GM18520 (cell line): ENCODE data around the gene EPGN.

Source experiments
- ATAC-seq: cut with Tn5 transposase; IDR thresholded peaks from one replicate; pipeline ENCODE4 v1.9.1; 2021; ENCODE audit not compliant: unreplicated experiment

Gene EPGN

GRCh38 chr4:74308215-74308614, at the start of gene EPGN:
Gene EPGN (plus strand): TSS chr4:74308470. CDS start chr4:74308534, 64 bp downstream.
- ATAC-seq, result no peak

DNA sequence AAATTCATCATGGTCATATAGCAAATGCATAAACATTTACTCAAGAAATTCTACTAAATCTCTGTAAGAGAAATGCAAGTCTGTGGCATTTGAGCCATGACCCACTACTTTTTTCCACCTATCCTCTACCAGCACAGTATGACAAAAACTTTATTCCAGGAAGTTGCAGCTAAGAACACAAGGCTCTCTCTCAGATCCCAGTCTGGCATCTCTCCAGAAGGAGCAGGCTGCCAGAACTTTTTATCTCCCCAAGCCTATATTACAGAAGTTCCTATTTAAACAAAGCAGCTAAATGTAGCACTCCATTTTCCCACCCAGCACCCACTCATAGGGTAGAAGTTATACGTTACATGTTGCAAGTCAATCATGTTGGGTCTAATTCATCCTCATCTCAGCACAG, 49.3 kb upstream of the EPGN start:
- no peak for ATAC-seq

GRCh38 chr4:74260036-74260435, 48.2 kb upstream of the EPGN start:
- no peak for ATAC-seq

GRCh38 chr4:74262522-74262921, 45.7 kb upstream of the EPGN start:
- no peak for ATAC-seq

DNA sequence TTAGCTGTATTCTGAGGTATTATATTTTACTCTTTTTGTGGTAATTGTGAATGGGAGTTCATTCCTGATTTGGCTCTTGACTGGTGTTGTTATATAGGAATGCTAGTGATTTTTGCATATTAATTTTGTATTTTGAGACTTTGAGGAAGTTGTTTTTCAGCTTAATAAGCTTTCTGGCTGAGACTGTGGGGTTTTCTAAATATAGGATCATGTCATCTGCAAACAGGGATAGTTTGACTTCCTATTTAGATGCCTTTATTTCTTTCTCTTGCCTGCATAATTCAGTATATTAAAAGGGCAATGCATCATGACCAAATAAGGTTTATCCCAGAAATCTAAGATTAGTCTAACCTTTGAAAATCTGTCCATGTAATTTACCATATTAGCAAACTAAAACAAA, 44.7 kb upstream of the EPGN start:
- no peak for ATAC-seq

- ATAC-seq, result no peak
Observed at GRCh38 chr4:74266081-74266480, 42.2 kb upstream of the EPGN start.

GRCh38 chr4:74267998-74268606, 40.2 kb upstream of the EPGN start:
- no peak for ATAC-seq

DNA sequence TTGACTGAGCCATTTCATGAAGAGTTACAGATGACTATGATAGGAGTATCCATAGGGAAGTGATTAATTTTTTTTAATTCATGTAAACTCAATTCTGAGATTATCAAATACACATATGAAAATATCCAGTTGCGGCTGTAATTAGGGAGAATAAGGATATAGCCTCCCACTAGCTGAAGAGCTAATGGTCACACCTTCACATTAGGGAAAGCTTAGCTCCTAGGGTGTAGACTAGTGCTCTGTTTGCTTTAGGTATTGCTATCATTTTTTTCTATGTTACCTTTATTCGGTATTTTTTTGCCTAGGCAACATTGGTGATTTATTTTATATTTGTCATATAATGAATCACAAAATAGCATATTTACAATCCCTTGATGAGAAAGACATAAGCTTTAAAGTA, 39.6 kb upstream of the EPGN start:
- ATAC-seq, result no peak

DNA sequence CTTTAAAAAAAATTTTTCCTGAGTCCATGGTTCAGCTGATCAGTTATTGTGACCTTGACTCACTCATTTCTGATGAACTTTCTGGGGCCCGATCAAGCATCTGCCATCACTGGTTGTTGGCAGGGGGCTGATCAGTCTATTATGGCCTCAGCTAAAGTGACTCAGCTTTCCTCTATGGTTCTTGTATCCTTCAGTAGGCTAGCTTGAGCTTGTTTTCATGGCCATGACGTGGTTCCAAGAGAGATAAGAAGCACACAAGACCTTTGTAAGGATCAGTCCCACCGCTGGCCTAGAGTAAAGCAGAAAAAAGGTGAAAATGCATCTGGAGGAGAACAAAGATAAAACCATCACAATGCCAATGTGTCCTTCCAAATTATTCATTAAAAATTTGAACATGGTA, 29.8 kb upstream of the EPGN start:
- no peak for ATAC-seq

GRCh38 chr4:74279716-74280115, 28.6 kb upstream of the EPGN start:
- ATAC-seq, result no peak

DNA sequence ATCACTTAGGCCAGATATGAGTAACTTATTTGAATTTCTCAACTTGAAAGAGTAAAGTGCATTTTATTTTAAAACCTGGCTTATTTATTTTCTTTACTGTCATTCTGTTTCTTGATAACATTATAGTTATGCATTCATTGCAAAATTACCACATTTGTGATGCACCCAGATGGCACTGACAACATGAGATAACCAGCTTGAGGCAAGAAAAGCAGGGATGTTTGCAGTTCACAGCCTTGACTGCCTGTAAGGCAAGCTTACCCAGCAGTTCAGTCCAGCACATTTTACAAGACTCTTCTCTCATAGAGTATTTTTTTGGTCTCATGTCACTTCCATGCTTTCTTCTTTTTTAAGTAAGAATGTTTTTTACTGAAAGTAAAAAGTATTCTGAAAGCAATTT, 25.3 kb upstream of the EPGN start:
- ATAC-seq, result no peak

- ATAC-seq, result no peak
Observed at GRCh38 chr4:74283614-74284013, 24.7 kb upstream of the EPGN start.

GRCh38 chr4:74284053-74284452, 24.2 kb upstream of the EPGN start:
- ATAC-seq, result no peak

GRCh38 chr4:74287164-74287563, 21.1 kb upstream of the EPGN start:
- no peak for ATAC-seq

GRCh38 chr4:74287791-74288190, 20.5 kb upstream of the EPGN start:
- no peak for ATAC-seq

DNA sequence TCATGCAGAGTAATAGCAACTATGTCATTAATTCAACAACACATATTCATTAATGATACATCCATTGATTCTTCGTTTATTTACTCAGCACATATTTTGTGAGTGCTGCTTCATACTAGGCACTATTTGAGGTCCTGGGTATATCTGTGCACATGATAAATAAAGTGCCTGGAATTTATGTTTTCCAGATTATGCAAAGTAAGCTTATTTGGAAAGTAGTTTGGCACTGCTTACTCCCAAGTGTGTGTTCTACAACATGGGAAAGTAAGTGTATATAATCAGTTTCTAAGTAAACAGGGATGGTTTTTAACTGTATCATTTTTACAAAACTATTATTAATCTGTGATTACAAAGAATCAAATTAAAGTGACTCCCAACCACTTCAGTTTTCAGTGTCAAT, 16.8 kb upstream of the EPGN start:
- no peak for ATAC-seq

DNA sequence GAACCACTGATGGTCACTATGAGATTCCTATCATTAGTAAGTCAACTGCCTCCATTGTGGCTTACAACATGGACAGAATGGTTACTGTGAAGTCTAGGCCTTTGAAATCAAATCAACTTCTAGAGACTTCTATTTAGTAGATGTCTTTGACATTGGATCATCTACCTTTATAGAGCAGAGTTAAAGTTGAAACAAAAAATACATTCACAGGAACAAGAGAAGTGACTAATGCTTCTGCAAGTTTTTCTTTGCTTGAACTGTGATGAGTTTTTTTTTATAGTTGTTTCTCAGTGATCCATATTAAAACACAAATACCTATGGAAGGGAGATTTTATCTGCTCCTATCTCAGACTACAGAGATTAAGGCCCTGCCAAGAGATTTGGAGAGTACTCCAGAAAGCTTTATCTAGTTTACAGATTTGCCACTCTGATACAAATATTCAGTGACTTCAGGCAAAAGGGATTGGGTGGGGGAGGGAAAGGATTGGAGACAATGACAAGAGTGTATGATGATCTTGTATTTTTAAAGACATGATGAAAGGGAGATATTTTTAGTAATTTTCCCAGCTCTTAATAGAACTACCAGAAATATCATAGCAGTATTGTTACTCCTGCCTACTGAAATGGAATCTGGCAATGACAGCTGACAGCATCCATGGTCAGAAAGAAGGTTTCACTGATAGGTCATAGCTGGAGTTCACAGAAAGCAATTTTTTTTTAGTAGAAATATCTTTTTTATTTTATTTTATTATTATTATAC, 16.0 kb upstream of the EPGN start:
- ATAC-seq, result no peak

DNA sequence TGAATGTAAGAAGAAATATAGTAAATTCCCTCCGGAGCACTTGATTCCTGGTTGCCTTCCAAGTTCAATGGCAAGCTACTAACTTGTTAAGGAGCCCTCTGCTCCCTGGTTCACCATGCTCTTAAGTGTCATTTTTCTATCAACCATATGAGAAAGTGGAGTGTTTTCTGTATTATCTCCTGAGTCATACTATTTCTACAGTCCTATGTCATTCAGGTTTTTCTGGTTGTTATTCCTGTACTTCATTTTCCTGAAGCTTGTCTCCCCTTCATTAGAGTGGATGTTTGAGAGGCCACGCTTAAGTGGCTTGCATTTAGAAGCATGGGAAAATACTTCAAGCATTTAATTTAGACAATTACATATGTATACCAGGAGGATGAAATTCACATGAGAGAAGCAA, 14.7 kb upstream of the EPGN start:
- ATAC-seq, result no peak

DNA sequence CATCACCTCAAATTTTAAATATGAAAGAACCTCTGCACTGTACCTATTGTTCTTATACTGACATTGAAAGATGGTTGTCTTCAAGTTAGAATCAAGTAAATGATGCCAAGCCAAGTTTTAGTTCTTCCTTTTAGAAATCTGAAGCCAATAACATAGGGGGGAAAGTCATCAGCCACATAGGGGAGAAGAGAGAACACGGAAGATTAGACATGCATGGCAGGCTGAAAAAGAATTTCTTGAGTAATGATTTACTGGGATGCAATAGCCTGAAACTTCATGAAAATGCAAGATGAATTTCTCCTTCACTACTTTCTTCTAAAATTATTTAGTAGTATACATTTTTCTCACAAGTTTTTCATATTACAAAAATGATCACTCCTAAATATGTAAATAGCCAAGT, 13.6 kb upstream of the EPGN start:
- ATAC-seq, result no peak

DNA sequence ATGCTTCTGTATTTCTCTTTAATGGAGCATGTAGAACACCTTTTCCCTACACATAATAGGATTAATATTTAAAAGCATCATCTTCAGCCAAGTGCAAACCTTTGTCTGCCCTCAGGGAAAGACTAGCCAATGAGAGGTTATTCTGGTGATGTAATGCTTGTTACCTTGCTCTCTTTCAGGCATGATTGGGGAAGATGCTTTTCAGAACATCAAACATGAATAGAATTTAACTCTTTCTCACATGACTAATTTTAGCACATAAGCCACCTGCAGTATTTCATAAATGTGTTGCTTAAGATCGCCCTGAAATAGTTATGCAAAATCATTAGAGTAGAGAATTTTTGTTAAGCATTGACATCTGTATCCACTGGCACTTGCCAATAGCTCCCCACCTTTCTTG, 10.7 kb upstream of the EPGN start:
- ATAC-seq, result no peak

- no peak for ATAC-seq
Observed at GRCh38 chr4:74304095-74304625, 4.1 kb upstream of the EPGN start.

DNA sequence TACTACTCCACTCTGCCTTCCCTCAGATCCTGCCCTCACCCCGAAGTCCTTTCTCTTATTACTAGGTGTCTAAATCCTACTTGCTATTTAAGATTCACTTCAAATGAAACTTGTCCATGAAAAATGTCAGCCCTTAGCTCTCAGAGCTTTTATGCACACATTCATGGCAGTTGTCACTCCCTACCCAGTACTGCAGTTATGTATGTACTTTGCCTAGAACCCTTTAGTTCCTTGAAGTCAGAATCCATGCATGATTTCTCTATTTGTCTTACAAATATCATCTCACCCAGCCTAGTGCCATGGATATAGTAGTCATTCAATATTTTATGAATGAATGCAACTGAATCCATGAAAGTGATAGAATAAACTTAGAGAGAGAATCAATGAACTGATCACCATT, 3.3 kb upstream of the EPGN start:
- no peak for ATAC-seq

DNA sequence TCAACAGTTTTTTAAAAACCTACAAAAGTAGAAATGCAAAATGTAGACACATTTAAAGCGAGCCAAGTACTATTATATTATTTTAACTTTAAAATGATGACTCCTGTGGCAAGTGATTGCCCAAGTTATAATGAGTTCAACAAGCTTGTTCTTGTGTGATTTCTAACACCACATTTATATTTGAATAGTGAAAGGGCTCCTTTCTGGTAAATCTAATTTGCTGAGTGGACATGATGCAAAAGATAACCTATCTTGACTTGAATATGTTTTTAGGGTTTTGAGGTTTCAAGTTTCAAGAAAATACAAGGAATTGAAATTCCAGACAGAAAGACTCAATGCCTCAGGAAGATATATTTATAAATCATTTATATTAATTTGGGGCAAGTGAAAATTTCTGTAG, 1.1 kb upstream of the EPGN start:
- ATAC-seq, result no peak
